Activated T-cell treated with anti-CD3 and anti-CD28 coated beads, Interleukin-2, amount 50 U/mL, for 4 hours (primary cell): Measurements from ENCODE around the gene ABHD17B. TPM values are rescaled to one million over a fixed set of nuclear protein-coding genes. Genes with fewer than 3 reads are reported as not detected.

Source experiments
- ATAC-seq, 2 donors: fragments of 200-7000 bp; cut with Tn5 transposase; one replicate each; pipeline ENCODE4 v1.10.0; 2021
- DNase-seq: peaks from one replicate; pipeline ENCODE4 v3.0.0-alpha.2; 2020
- H3K27me3 Mint-ChIP-seq: one replicate; pipeline ENCODE4 v1.8.0; 2021; ENCODE audit warnings: low read depth, mixed read lengths
- H3K36me3 Mint-ChIP-seq: one replicate; pipeline ENCODE4 v1.8.0; 2022; ENCODE audit warnings: mixed read lengths; ENCODE audit not compliant: insufficient read depth
- H3K4me1 Mint-ChIP-seq: one replicate; pipeline ENCODE4 v1.8.0; 2021; ENCODE audit warnings: low read depth, mixed read lengths
- H3K4me3 Mint-ChIP-seq: one replicate; pipeline ENCODE4 v1.8.0; 2021; ENCODE audit warnings: mild to moderate bottlenecking, moderate library complexity, mixed read lengths
- H3K9me3 Mint-ChIP-seq: one replicate; pipeline ENCODE4 v1.8.0; 2021; ENCODE audit warnings: mixed read lengths
- total RNA-seq, 3 donors: library from RNA; stranded (reverse); gene quantifications; one replicate each; pipeline ENCODE4 v1.2.1, GENCODE V29; 2021

Gene ABHD17B
- total RNA-seq, 3 donors from 2014 or later, result 15.5 to 16.4 (median 15.7) TPM

DNA sequence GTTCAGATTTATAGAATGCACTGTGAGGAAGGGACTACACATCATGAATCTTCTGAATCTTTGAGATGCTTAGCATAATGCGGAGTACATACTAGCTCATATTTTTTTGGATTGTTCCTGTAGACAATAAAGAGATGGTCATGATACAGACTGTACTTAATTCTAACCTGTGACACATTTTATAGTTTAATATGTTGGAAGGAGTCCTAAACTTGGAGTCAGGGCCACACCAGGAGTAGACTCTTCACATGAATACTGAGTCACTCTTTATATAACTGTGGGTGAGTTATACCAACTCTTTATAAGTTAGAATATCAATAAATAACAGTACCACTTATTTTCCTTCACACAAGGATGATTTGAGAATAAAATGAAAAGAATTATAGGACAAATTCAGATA lies 17.4 kb upstream of the ABHD17B start:
- H3K27me3 Mint-ChIP-seq, result no peaks in the 10 kb centered on the region
- H3K36me3 Mint-ChIP-seq, result peaks cover 14% of the 10 kb centered on the region
- no peaks in the 10 kb centered on the region for H3K9me3 Mint-ChIP-seq
- H3K4me1 Mint-ChIP-seq, result peaks cover 2% of the 10 kb centered on the region
- DNase-seq (no peak), ATAC-seq (no peak)
- no peak overlapping the region for H3K4me3 Mint-ChIP-seq

DNA sequence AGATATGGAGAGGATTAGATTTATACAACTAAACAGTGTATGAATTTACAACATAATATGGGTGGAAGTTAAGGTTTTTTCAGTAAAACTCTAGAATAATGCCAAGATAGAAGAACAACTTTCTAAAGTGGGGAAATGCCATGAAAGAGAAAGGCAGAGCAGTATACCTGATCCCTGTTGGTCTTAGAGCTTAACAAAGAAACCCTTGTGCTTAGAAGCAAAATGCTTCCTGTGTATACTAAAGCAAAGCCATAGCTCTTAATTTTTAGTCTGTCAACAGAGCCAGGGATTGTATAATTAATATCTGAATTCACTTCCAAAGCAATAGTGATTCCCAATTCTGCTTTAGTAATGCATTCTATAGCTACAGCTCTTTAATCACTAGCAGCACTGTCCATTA lies 14.8 kb upstream of the ABHD17B start:
- H3K9me3 Mint-ChIP-seq, result no peaks in the 10 kb centered on the region
- ATAC-seq (no peak), DNase-seq (no peak)
- H3K36me3 Mint-ChIP-seq, result peaks cover 11% of the 10 kb centered on the region
- H3K27me3 Mint-ChIP-seq, result no peaks in the 10 kb centered on the region
- peaks cover 5% of the 10 kb centered on the region for H3K4me1 Mint-ChIP-seq
- no peak overlapping the region for H3K4me3 Mint-ChIP-seq

DNA sequence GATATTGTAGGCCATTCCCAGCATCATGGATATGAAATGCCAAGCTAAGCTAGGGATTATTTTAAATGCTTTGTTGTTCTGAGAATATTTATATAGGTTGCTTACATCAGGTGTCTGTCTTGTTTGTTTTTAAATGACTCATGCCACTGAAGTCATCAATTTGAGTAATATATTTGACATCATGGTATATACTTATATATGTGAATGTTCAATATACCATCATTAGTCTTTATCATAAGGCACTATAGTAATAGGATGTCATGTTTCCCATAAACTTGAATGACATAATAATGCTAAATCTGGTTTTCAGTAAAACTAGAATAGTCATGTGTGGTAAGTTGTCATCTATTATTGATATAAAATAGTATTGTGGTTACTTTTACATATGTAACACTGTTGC lies 13.6 kb upstream of the ABHD17B start:
- H3K36me3 Mint-ChIP-seq, result peaks cover 13% of the 10 kb centered on the region
- no peaks in the 10 kb centered on the region for H3K9me3 Mint-ChIP-seq
- H3K4me3 Mint-ChIP-seq, result no peak overlapping the region
- peaks cover 4% of the 10 kb centered on the region for H3K4me1 Mint-ChIP-seq
- DNase-seq, result no peak
- no peaks in the 10 kb centered on the region for H3K27me3 Mint-ChIP-seq
- no peak for ATAC-seq

DNA sequence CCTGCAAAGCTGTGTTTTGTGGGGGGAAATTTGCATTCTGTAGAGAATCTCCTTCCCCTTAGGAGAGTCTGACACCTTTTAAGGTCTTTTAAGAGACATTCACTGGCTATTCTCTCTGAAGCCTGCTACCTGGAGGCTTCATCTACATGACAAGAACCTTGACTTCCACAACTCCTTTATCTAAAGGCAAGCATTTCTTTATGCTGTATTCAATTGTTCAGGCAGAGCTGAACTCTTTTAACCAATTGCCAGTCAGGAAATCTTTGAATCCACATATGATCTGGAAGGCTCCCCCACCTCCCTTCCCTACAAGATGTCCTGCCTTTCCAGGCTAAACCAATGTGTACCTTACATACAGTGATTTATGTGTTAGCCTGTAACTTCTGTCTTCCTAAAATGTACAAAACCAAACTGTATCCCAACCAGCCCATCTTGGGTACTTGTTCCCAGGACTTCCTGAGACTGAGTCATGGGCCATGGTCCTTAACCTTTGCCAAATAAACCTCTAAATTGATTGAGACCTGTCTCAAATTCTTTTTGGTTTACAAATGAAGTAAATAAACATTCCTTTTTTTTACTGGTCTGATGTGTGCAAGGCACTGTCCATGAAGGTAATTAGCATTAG lies 10.3 kb upstream of the ABHD17B start:
- H3K9me3 Mint-ChIP-seq, result no peaks in the 10 kb centered on the region
- DNase-seq (no peak), ATAC-seq (no peak)
- H3K4me3 Mint-ChIP-seq, result no peak overlapping the region
- H3K36me3 Mint-ChIP-seq, result peaks cover 27% of the 10 kb centered on the region
- no peaks in the 10 kb centered on the region for H3K27me3 Mint-ChIP-seq
- peaks cover 14% of the 10 kb centered on the region for H3K4me1 Mint-ChIP-seq

DNA sequence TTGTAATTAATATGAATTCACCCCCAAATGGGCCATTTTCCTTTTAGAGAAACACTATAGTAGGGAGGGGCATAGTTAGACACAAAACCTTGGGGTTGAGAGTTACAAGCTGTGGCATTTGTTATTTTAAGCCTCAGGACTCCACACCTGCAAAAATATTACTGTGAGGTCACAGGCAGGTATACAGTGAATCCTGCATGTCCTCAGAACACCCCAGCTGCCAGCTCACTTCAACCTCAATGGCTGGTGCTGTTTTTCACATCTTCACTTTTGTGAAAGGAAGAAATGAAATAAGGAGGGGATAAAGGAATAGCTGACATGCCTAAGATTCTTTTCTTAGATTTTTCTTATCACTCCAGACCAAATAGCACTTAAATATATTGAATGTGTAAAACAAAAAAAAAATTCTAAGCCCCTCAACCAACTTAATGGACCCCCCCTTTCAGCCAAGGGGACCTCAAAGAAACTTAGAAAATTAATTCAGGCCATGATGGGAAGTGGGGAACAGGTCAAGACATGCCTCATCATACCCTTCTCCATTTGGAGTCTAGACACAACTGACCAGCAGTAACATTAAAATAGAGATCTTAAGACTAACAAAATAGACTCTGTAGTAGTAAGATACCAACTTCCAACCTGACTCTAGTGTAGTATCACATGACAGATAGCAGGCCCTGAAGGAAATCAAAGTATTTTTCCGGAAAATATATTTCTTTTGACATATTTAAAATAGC lies 9.6 kb upstream of the ABHD17B start:
- no peak overlapping the region for H3K4me3 Mint-ChIP-seq
- DNase-seq (no peak), ATAC-seq (no peak)
- peaks cover 27% of the 10 kb centered on the region for H3K36me3 Mint-ChIP-seq
- H3K9me3 Mint-ChIP-seq, result no peaks in the 10 kb centered on the region
- H3K4me1 Mint-ChIP-seq, result peaks cover 18% of the 10 kb centered on the region
- no peaks in the 10 kb centered on the region for H3K27me3 Mint-ChIP-seq

DNA sequence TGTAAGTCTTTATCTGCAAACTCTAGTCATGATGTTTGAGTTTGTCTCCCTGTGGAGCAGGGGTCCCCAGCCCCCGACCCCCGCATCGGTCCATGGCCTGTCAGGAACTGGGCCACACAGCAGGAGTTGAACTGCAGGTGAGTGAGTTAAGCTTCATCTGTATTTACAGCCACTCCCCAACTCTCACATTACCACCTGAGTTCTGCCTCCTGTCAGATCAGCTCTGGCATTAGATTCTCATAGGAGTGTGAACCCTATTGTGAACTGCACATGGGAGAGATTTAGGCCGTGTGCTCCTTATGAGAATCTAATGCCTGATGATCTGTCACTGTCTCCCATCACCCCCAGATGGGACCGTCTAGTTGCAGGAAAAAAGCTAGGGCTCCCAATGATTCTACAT lies 7.4 kb upstream of the ABHD17B start:
- H3K27me3 Mint-ChIP-seq, result no peaks in the 10 kb centered on the region
- no peaks in the 10 kb centered on the region for H3K9me3 Mint-ChIP-seq
- H3K4me3 Mint-ChIP-seq, result no peak overlapping the region
- DNase-seq, result no peak
- H3K36me3 Mint-ChIP-seq, result peaks cover 22% of the 10 kb centered on the region
- peaks cover 30% of the 10 kb centered on the region for H3K4me1 Mint-ChIP-seq
- no peak for ATAC-seq

DNA sequence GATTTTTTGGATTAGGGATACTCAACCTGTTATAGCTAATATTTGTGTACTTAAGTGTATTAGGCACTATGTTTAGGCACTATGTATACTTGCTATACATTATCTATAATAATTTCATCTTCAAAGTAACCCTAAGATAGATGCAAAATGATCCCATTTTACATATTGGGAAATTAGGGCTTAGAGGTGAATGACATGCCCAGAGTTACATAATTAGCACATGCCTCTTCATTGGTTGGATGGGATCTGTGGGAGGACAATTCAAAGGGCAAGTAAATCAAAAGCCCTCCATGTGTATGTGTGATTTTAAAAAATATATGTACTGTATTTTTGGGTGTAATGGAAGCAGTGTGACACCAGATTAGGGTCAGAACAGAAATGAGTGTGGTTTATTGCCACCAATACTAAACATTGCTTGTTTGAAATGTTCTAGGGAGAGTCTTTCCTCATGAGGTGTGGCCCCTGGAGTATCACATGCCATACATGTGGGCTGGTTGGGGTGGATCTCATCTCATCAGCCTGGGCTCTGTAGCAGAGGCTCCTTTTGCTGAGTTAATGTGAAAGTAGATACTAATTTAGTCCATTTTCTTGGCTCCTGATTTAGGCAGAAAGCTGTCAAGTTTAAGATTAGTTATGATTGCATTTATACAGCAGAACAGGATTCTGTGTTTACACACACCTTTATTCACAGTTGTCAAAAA lies 6.0 kb upstream of the ABHD17B start:
- H3K9me3 Mint-ChIP-seq, result no peaks in the 10 kb centered on the region
- ATAC-seq (peak; percentile 78 to 79), DNase-seq (no peak)
- no peak overlapping the region for H3K4me3 Mint-ChIP-seq
- peaks cover 16% of the 10 kb centered on the region for H3K36me3 Mint-ChIP-seq
- peaks cover 42% of the 10 kb centered on the region for H3K4me1 Mint-ChIP-seq
- no peaks in the 10 kb centered on the region for H3K27me3 Mint-ChIP-seq

DNA sequence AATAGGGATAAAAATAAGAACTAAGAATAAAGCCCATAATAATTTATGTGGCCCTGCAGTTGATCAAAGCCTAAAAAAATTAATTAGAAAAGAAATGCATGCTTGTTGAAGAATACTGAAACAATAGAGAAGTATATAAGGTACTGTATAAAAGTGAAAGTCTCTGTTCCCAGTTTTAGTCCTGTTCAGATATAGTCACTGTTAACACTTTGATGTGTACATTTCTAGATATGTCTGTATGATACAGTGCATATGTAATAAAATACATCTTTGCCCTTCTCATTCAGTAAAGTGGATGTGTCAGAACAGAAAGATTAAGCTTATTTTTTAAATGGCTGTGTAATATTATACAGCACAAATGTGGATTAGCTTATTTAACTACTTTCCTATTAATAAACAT lies 4.5 kb upstream of the ABHD17B start:
- Mint-ChIP-seq H3K36me3 (peaks cover 16% of the 10 kb centered on the region), H3K4me3 (no peak overlapping the region), H3K27me3 (no peaks in the 10 kb centered on the region), H3K4me1 (peaks cover 45% of the 10 kb centered on the region), H3K9me3 (no peaks in the 10 kb centered on the region)
- DNase-seq (no peak), ATAC-seq (no peak)

DNA sequence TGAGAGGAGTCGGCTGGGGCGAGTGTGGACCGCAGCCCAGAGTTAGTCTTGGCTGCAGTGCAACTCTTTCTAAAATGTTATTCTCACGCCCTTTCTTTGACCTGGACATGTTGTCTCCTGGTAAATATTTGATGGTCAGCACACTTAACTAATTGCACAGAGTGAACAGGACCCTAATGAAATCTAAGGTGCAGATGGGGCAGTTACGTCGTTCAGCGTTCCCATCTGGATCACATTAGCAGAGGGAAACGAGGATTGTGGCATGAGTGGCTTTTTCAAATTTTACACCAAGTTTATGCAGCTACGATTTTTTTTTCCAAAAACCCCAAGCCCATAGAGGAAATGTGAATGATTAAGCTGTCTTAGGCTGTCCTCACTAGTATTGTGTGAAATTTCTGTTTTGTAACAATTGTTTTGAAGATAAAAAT lies 929 bp upstream of the ABHD17B start:
- Mint-ChIP-seq H3K36me3 (no peaks in the 10 kb centered on the region), H3K4me1 (peaks cover 61% of the 10 kb centered on the region), H3K9me3 (no peaks in the 10 kb centered on the region), H3K27me3 (no peaks in the 10 kb centered on the region), H3K4me3 (peak overlapping the region; percentile 100)
- DNase-seq, result no peak
- no peak for ATAC-seq

DNA sequence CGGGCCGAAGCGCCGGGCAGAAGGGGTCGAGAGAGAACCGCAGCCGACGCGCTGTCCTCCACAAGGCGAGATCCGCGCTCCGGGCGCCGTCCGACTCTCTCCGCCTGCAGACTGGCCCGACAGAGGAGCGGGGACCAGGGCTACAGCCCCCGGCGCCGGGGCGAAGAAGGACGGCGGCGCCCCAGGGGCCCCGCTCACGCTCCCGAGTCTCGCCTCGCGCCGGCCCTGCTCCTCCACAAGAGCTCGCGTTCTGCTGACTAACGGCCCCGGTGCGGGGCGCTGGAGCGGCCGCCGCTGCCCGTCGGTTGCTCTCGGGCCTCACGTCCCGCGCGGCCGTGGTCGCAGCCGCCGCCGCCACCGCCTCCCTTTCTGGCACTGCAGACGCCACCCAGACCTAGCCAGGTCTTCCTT lies 338 bp downstream of the ABHD17B start:
- ATAC-seq (peak; percentile 9 to 10), DNase-seq (no peak)
- H3K36me3 Mint-ChIP-seq, result no peaks in the 10 kb centered on the region
- H3K4me1 Mint-ChIP-seq, result peaks cover 58% of the 10 kb centered on the region
- H3K9me3 Mint-ChIP-seq, result no peaks in the 10 kb centered on the region
- no peaks in the 10 kb centered on the region for H3K27me3 Mint-ChIP-seq
- peak overlapping the region; percentile 100 for H3K4me3 Mint-ChIP-seq

DNA sequence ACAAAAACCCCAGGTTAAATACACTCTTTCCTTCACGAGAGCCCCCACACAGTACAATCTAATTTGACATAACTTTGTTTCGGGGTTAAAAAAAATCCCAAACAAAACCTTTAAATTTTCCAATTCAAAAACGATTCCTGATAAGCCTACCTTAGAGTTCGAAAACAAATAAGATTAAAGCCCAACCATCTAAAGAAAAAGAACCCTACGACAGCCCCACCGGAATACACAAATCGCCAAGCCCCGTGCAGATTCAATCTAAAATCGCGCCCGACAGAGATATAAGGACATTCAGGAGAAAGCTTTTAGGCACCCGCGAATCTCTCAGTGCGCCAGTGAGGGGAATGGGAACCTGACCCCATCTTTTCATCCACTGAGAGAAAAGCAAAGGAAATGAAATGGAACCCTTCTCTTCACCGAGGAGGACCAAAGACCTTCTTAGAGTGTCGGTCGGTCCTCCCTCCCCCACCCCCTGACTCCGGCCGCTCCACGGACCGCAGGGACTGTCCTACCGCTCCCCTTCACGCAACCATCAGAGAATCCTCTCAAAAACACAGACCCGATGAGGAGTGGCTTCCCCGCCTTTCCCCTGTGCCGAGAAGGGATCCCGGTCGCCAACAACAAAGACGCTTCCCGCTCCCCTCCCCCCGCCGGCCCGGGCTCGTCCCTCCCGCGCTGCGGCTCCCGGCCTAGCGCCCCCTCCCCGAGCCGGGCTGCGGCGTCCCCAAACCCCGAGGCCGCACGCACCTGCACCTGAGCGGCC lies 925 bp downstream of the ABHD17B start:
- peaks cover 1% of the 10 kb centered on the region for H3K36me3 Mint-ChIP-seq
- ATAC-seq (peak; percentile 3 to 4), DNase-seq (peak; percentile 7)
- H3K4me3 Mint-ChIP-seq, result peak overlapping the region; percentile 100
- H3K9me3 Mint-ChIP-seq, result no peaks in the 10 kb centered on the region
- H3K4me1 Mint-ChIP-seq, result peaks cover 55% of the 10 kb centered on the region
- H3K27me3 Mint-ChIP-seq, result no peaks in the 10 kb centered on the region

DNA sequence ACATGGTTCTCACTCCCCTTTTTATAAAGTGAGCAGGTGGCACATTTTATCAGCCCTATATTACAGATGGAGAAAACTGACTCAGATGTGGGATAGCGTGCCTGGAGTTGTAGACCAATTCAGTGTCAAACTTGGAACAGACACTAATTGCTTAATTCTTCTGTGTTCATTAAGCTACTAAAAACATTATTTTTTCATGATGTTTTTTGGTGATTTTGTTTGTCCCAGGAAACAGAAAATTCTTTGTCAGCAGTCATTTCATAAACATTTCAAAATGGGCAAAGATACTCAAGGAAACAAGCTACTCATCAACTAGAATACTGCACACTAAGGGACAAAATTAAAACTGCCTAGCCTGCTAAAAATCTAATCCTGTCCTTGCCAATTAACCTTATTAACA lies 2.2 kb downstream of the ABHD17B start:
- no peak for ATAC-seq
- Mint-ChIP-seq H3K4me1 (peaks cover 54% of the 10 kb centered on the region), H3K9me3 (no peaks in the 10 kb centered on the region), H3K4me3 (peak overlapping the region; percentile 100), H3K27me3 (no peaks in the 10 kb centered on the region), H3K36me3 (peaks cover 6% of the 10 kb centered on the region)
- DNase-seq, result no peak

DNA sequence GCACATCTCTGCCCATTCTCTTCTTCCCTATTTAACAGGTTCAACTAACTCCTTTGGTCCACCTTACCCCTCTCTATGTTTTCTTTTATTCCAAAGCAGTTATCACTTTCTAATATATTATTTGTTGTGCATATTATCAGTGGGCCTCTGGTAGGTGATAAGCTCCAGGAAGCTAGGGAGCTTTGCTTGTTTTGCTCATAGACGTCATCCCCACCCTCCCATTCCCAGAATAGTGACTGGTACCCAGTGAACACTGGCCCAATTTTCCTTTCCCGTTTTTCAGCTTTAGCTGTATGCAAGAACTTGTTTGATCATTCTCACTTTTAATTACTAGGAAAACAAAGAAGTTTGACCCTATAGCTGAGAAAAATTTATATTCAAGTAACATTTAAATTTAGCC lies 6.9 kb downstream of the ABHD17B start:
- Mint-ChIP-seq H3K4me1 (peaks cover 55% of the 10 kb centered on the region), H3K9me3 (no peaks in the 10 kb centered on the region), H3K36me3 (peaks cover 6% of the 10 kb centered on the region), H3K4me3 (no peak overlapping the region), H3K27me3 (no peaks in the 10 kb centered on the region)
- ATAC-seq (no peak), DNase-seq (no peak)
